Caki2 (cell line): ENCODE data around the gene MAD1L1. TPM values are rescaled to one million over a fixed set of nuclear protein-coding genes. Genes with fewer than 3 reads are reported as not detected.
A peak's percentile ranks its signal among the peaks of the same experiment; 100 is the strongest.
"Not testable (repeated sequence)": the region's sequence is repeated elsewhere in the genome, so short reads cannot be mapped to it uniquely, and the experiment has no call there.

Experiments
- DNase-seq: peaks from one replicate; pipeline ENCODE4 v3.0.0-alpha.2; 2015; ENCODE audit warnings: low read depth
- in situ Hi-C: cut with HindIII; loops from 2 replicates; pipeline ENCODE4 v1.10.0; 2016; ENCODE audit warnings: low sequenced_read_pairs, low pct_unique_long_range_greater_than_20kb, mixed read lengths
- total RNA-seq: library from RNA; depleted of rRNA; stranded (reverse); fragments of >200 nt; shearing (Covaris generic); gene quantifications from 2 replicates; pipeline ENCODE4 v1.2.3, GENCODE V29; 2014; ENCODE audit warnings: low replicate concordance; rRNA removed

MAD1L1 gene
- 39.4 and 123 TPM in 2 replicates for total RNA-seq

DNA sequence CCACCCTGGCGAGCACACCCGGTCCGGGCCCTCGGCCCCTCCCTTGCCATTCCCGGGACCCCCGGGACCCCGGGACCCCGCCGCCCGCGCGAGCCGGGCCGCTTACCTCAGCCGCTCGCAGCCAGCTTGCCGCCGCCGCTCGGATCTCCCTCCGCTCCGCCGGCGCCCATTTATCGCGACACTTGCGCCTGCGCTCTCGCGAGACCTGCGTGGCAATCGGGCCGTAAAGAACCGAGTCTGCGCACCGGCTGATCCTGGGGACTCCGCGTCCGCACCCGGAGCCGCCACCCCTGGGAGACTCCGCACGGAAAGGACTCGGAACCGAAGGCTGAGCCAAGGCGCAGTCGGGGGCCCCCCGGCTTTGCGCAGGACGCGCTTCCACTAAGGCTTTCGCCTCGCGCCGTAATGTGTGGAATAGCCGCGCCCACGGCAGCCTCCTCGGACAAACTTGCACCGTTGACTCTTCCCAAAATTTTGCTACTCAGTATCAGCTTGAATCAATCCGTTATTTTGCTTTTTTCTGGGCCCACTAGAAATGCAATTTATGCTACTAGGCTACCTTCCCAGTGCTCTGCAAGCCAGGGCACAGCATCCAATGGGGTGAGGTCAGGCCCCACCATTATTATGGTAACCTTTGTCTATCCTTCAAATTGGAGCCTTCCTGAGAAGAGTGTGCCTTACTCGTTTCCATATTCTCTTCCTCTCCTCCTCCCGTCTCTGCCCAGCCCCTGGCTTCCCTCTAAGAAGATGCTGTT is at the start of gene MAD1L1:
Gene MAD1L1 (minus strand): TSS at position 180 of the 755 bp plus-strand sequence. CDS start 2,812 bp downstream, outside the sequence.
- peak; percentile 84 for DNase-seq
- in situ Hi-C loops: no loop called here

DNA sequence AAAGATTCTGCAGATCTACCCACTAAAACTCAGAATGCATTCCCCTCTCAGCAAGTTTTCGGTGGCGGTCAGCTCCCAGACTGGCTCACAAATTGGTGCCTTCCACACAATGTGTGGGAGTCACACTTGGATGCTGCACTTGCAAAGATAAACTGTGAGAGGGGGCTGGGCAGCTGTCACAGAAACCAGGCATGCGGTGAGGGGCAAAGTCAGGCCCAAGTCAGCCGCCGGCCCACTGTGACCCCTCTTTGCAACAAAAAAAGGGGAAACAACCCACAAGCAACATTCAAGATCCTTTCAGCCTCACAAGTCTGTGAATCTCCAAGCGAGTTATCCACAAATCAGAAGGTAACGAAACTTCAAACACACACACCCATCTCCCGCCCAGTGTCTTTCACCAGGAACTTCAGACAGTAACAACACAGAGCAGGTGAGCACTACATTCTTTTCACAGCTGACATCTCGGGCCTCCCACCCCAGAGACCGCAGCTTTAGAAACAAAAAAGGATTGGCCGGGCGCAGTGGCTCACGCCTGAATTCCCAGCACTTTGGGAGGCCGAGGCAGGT is 49.5 kb upstream of the MAD1L1 start:
- no peak for DNase-seq
- in situ Hi-C loops: no loop called here

DNA sequence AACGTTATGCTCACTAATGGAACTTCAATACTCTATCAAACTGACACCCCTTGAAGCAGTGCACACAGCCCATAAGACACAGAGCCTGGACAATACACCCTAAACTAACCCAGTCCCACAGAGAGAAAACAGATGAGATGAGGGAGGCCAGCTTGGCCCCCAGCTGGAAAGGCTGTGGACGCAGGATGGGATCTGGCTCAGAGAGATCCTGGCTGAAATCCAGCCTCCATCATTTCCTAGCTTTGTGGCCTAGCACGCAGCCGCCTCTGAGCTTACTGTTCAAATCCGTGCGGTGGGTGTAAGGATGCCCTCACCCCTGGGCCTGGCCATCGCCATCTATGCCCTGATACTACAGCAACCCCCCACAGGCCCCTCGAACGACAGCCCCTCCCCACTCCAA is 48.8 kb upstream of the MAD1L1 start:
- DNase-seq: no peak
- in situ Hi-C loops: no loop called here

DNA sequence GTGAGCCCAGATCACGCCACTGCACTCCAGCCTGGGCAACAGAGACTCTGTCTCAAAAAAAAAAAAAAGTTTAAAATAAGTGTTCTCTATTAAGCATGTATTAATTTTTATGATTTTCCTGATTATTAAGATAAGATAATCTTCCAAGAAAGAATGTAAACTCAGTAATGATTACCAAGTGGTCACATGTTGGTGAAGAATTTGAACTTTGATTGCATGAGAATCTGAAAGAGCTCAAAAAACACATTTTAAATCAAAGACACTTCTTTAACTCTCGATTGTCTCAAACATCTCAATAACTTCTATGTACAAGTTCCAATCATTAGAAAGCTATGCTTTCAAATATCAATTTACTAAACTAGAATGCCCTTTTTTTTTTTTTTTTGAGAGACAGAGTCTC is 47.7 kb upstream of the MAD1L1 start:
- in situ Hi-C loops: no loop called here
- DNase-seq: no peak

DNA sequence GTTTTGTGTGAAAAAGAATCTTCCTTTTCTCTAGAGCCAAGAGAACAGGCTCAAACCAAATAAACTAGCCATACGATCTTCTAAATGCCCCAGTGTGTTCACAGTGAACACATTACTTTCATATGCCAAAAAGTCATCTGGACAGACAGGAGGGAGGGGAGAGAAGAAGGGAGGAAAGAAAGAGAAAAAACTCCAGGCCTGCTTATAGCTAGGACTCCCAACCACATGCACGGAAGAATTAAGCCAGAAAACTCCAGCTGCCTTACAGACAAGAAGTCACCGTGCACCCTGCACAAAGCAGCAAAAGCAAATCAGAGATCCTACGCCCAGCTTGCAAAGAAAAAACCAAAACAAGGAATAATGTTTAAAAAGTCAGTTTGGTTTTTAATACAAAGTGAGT is 47.2 kb upstream of the MAD1L1 start:
- DNase-seq: no peak
- in situ Hi-C loops: no loop called here

DNA sequence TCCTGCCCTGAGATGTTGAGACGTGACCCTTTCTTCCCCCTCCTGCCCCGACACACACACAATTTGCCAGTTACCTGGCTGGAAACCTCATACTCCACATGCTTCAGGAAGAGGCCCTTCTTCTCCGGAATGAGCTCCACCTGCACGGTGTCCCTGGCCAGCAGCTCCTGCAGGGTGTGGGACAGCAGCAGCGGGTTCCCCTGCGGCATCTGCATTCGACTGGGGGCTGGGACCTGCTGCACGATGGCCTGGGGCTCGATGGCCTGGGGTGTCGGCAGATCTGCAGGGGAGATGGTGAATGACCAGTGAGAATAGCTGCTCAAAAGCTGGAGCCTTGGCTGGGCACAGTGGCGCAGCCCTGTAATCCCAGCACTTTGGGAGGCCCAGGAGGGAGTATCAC is 45.3 kb upstream of the MAD1L1 start:
- in situ Hi-C loops: no loop called here
- DNase-seq: no peak

DNA sequence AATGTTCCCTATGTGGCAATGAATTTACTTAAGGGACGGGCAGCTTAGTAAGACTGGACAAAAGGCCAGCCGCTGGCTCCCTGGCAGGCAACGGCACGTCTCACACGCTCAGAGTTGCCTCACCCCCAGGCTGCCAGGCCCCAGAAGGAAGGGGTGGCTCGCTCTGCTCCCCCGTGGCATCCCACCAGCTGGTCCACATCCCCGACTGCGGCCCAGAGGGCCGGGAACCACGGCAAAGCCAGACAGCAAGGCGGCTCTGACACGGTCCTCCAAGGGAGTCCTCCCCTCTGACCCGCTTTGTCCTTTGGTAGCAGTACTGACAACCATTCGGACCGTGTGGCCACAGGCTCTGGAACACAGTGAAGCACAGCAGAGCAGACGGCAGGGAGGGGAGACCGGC is 43.4 kb upstream of the MAD1L1 start:
- no peak for DNase-seq
- in situ Hi-C loops: no loop called here

DNA sequence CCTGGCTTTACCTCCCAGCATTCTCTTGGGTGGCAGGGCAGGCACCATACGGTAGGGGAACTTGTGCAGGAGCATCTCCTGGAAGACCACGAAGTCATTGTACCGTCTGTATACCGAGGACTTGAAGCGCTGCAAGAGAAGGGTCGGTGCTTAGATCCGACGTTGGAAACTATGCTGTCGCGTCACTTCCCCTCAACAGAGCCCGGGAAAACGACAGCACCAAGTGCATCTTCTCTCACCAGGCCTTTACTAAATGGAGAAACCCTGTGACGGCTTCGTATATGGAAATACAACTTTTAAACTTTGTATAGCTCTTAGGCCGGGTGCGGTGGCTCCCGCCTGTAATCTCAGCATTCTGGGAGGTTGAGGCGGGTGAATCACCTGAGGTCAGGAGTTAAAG is 42.4 kb upstream of the MAD1L1 start:
- in situ Hi-C loops: no loop called here
- DNase-seq: no peak

DNA sequence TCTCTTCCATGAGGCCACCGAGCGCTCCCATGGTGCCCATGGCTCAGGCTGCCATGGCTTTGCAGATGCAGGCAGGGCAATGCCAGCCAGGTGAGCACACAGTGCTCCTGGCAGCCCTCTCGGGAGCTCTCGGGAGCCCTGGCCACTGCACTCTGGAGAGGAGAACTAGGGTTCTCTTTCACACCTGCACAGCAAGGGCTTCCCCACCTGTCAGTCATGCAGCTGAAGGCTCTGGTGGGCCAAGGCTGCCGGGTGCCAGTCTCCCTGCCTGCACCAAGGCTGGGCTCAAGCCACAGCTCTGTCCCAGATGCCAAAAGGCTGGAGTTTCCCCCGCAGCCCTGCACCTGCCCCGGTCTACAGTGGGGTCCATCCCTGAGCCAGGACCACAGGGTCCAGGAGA is 41.9 kb upstream of the MAD1L1 start:
- DNase-seq: no peak
- in situ Hi-C loops: no loop called here

DNA sequence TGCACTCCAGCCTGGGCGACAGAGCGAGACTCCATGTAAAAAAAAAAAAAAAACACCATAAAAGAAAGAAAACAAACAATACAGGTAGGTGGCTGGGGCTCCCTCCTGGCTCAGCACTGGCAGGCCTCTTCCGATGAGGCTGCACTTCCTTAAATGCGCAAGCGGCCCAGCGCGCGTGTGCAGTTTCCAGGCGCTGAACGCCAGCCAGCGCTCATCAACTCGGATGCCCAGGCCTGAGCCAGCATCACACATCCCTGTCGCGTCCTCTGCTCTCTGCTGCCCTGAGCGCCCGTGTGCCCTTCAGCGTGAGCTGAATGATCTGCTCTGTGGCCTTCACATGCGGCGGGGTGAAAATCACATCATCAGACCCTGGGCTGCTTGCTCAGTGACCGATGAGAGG is 41.1 kb upstream of the MAD1L1 start:
- DNase-seq: no peak
- in situ Hi-C loops: no loop called here

DNA sequence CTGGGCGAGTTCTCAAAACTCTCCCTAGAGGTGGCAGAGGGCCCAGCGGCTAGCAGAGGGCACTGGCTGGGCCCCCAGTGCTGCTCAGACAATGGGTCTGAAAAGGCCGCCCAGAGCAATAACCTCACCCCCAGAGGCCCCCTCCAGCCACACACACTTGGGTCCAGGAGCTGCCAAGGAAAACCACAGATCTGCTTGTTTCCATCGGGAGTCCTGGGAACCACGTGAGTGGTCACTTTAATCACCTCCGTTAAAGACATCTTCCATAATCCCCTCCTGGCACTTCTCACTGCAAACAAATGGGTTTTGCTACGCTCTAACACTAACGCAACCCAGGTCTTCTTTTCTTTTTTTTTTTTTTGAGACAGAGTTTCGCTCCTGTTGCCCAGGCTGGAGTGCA is 39.3 kb upstream of the MAD1L1 start:
- in situ Hi-C loops: no loop called here

DNA sequence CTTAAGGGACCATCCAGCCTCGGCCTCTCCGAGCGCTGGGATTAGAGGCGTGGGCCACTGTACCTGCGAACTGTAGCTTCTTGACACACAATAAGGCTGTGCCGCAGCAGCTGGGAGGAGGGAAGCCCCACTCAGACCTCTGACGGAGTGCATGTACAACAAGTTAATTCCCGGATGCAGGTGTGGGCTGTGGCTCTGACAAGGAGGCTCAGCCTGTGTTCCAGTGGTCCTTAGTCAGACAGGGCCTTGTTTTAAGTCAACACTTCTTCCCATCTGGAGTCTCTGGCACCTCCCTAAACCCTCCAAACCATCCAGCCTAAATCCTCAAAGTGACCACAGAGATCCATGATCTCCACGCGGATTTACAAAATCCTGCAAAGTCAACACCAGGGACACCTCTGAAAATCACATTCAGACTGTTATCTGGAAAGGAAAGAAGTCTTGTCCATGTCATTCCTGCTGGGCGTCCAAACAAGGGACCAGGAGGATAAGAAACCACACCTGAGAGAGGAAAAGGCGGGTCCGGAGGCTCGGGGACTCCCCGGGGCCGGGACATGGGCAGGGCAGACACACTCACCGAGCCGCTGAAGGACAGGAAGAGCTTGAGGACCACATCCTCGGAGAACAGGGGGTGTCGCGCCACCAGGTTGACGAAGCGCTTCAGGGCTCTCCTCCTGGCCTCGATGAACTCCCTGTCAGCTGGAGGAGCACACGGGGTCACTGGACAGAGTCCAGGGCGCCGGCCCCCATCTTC is 38.7 kb upstream of the MAD1L1 start:
- no peak for DNase-seq
- in situ Hi-C loops: no loop called here

More for the DNA sequence above, 39.3 kb upstream of the MAD1L1 start:
- DNase-seq: no peak

DNA sequence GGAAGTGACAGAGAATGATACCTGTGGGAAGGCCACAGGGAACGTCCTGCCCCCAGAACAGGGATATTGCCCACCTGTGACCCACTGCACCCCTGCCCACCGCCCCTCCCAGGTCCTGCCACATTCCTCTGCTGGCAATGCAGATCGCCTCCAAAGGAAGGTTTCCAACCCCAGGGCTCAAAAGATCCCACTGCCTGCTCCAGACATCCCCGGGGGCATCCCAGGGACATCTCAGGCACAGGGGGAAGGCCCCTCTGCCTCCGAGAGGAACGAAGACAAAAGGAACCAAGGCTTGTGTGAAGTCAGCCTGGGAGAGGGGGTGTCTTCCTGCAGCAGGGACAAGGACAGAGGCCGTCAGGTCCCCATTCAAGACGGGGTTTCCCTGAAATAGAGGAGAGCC is 37.8 kb upstream of the MAD1L1 start:
- in situ Hi-C loops: no loop called here
- no peak for DNase-seq

DNA sequence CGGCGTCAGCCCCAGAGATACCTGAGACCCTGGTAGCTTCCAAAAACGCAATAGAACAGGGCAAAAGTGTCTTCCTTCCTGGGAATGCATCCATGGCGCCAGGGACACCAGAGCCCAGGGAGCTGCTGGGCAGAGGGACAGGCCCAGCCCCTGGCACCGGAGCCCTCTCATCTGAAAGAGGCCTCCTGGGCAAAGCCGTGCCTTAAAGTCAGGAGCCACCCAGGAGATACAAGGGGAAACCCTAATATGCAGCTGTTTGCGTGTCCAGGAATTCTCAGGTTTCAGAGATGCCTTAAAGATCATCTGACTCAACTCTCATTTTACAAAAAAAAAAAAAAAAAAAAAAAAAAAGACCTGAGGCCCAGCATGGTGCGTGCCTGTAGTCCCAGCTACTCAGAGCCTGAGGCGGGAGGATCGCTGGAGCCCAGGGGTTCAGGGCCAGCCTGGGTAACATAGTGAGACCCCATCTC is 37.3 kb upstream of the MAD1L1 start:
- in situ Hi-C loops: no loop called here
- DNase-seq: no peak

DNA sequence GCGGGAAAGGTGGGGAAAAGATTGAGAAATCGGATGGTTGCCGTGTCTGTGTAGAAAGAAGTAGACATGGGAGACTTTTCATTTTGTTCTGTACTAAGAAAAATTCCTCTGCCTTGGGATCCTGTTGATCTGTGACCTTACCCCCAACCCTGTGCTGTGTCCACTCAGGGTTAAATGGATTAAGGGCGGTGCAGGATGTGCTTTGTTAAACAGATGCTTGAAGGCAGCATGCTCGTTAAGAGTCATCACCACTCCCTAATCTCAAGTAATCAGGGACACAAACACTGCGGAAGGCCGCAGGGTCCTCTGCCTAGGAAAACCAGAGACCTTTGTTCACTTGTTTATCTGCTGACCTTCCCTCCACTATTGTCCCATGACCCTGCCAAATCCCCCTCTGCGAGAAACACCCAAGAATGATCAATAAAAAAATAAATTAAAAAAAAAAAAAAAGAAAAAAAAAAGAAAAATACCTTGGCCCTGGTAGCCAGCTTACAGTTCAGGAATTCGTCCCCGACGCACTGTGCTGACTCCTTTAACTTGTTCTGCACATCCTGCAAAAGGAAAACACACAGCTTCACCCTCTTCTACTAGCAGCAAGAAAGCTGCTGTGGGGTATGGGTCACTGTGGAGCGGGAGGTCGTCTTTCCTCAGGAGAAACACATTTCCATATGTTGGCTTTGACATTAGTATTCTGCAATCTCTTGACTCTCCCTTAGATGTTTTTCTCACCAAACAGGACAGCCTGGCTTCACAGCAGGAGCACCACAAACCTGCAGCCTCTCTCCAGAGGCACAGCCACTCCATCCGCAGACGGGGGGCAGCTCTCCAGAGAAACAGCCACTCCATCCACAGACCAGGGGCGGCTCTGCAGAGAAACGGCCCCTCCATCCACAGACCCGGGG is 36.6 kb upstream of the MAD1L1 start:
- in situ Hi-C loops, DNase-seq: not testable (repeated sequence)

DNA sequence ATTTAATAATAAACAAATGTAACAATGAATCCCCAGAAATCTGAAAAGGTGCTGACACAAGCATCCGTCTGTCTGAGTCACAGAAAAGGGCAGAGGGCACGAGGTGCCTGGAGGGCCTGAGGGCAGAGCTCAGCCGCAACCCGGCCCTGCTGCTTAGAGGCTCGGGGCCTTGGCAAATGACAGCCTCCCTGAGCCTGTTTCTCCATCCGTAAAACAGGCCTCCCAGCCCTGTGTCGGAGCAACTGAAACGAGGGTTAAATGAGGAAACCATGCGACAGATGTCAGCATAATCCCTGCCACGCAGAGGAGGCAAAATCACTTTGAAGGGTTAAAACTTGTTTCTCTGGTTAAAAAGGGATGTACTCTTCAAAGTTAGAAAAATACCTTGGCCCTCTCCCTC is 34.2 kb upstream of the MAD1L1 start:
- DNase-seq: peak; percentile 91
- in situ Hi-C loops: no loop called here

DNA sequence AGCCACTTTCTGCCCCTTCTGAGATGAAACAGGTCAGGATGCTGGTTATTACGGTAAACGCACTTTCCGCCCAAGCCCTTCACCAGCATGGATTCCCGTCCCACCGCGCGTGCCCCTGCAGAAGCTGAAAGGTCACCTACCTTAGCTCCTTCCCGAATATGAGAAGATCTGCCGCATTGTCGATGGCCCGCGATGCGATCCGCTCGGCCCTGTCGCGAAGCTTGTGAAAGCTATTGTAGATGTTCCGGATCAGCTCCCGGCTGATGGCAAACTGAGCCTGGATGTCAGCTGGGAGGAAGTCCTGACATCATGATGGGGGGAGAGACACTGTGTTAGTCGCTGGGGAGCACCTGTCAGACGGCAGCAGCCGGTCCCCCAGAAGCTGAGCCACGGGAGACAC is 31.4 kb upstream of the MAD1L1 start:
- in situ Hi-C loops: no loop called here
- no peak for DNase-seq

DNA sequence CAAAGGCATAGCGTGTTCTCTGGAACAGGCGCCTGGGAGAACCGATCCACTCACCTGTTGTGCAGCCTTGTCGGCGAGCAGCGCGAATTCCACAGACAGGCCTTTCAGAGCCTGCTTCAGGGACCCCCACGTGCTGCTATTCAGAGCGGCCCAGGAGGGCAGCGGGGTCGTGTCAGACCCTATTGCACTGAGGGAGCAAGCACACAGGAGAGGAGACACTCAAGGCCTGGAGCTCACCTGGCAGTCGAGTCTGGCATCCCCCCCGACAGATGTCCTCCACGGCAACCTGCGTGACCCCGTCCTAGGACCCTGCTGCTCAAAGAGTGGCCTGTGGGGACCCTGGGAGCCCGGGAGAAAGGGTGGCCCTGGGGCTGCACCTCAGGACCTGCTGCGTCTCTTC is 30.4 kb upstream of the MAD1L1 start:
- in situ Hi-C loops: no loop called here

More for the DNA sequence above, 30.4 kb upstream of the MAD1L1 start:
- no peak for DNase-seq
